GM21528 (cell line): Measurements from ENCODE around the gene TUBB4B.
A peak's percentile ranks its signal among the peaks of the same experiment; 100 is the strongest.

Experiments used
- ATAC-seq: cut with Tn5 transposase; IDR thresholded peaks from one replicate; pipeline ENCODE4 v1.9.1; 2021; ENCODE audit warnings: mild to moderate bottlenecking, moderate library complexity; ENCODE audit not compliant: unreplicated experiment, low FRiP score

TUBB4B gene

GRCh38 chr9:137267933-137268355, 26.9 kb downstream of the TUBB4B start:
- ATAC-seq = no peak

GRCh38 chr9:137268538-137269201, 27.6 kb downstream of the TUBB4B start:
- no peak for ATAC-seq

GRCh38 chr9:137269231-137269772, 28.2 kb downstream of the TUBB4B start:
- no peak for ATAC-seq

DNA sequence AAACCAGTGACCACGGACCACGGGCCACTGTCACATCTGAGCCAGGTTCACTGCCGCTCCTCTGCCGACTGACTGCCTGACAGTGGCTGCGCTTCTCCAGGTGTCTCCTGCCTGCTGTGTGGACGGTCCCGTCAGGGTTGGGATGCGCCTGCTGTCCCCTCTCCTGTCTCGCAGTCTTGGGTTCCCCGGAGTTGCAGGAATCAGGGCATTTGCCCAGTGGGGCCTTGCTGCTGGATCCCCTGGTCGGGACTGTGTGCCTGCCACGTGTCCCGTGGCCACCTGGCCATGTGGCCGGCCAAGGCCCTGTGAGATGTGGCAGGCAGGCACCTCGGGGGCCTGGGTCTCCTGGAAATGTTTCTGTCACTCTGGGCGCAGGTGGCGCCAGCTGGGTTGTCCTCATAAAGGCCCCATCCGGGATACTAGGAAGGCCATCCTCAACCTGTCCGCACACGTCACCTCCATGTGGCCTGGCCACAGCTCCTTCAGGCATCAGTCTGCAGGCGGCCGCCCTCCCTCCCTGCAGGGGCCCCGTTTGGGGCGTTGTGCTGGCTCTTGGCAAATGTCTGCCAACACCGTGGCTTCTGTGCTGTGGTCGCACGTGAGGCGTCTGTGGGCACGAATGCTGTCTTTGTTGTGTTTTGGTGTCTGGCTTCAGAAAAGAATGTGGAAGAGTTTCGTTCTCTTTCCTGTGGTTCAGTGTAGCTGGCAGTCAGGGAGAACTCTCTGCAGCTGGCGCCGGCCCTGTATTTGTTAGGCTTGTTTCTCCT, 30.0 kb downstream of the TUBB4B start:
- no peak for ATAC-seq

- ATAC-seq = no peak
Measured at GRCh38 chr9:137271696-137272076, 30.6 kb downstream of the TUBB4B start.

DNA sequence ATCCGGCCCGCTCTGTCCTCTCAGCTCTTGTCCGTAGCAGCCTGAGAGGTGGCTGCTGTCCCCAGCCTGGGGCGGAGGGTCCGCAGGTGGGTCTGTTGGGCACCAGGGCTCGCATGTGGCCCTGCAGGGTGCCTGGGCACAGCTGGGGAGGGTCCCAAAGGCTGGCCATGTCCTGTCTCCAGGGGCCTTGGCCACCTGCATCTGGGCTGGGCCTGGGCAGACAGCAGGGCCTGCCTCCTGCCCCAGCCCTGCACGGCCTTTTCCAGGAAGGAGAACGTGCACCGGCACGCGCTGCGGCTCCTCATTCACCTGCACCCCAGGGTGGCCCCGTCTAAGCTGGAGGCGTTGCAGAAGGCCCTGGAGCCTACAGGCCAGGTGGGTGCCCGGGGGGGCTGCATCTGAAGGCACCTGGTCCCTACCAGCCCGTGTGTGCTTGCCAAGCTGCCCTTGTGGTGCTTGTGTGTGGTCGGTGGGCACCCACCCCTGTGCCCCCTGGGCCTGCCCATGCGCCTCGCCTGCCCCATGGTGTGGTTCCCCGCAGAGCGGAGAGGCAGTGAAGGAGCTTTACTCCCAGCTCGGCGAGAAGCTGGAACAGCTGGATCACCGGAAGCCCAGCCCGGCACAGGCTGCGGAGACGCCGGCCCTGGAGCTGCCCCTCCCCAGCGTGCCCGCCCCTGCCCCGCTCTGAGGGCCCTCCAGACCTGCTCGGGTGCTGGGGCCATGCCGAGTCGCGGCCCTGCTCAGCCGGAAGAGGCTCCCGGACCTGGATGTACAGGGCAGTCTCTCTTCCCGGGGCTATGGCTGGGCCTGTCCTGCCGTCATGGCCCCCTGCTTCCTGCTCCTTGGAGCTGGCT, 31.4 kb downstream of the TUBB4B start:
- no peak for ATAC-seq

GRCh38 chr9:137273095-137273490, 32.0 kb downstream of the TUBB4B start:
- no peak for ATAC-seq

DNA sequence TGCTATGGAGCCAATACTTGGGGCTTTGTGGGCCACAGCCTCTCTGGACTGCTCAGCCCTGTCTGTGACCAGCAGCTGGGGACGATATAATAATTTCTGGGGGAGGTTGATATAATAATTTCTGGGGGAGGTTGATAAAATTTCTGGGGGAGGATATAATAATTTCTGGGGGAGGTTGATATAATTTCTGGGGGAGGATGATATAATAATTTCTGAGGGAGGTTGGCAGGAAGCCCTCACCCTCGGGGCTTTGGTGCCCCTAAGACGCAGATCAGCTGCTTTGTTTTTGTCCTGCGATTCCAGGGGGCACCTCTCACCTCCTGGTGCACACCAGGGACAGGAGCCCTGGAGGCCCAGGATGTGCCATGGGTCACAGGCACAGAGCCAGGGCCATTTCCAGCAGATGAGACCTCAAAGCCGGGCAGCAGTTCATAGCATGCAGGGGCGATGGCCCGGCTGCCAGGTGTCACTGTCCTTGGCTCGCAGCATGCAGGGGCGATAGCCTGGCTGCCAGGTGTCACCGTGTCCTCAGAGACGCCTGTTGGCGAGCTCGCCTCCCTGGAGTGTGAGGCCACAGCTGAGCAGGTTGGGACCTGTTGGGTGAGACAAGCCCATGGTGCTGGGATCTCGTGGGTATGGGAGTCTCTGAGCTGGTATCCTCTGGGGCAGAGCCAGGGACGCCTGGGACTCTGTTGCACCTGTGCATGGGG, 32.7 kb downstream of the TUBB4B start:
- no peak for ATAC-seq

- ATAC-seq = no peak
Measured at GRCh38 chr9:137275203-137275587, 34.1 kb downstream of the TUBB4B start.

- ATAC-seq = no peak
Measured at GRCh38 chr9:137275588-137276472, 34.7 kb downstream of the TUBB4B start.

- no peak for ATAC-seq
Measured at GRCh38 chr9:137276473-137277328, 35.6 kb downstream of the TUBB4B start.

DNA sequence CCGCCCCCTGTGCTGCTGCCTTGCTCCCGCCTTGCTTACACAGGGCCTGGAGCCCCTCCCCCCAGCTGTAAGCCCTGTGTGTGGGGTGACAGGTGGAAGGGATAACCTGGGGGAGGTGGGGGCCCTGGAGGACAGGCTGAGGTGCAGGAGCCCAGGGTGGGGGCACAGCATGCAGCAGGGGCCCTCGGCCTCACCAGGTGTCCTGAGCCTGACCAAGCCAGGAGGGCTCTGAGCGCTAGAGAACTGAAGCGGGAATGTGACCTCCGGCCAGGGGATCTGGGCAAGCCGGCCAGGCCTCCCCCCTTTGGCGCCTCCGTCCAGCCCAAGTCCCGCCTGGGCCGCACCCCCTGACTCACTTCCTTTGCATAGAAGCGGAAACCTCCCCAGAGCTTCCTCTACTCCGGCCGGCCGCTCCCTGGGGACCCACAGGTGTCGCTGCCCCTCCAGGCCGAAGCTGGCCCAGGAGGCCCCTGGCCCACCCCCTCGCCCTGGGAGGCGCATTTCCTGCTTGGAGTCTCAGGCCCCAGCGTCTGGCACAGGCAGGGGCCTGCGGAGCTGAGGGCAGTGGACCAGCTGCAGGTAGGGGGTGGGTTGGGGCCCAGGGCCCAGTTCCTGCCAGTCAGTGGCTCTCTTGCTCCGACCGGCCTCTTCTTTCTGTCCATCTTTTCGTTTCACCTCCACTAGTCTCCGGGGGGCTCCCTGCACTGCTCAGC, 36.4 kb downstream of the TUBB4B start, which contains the start of gene TOR4A:
Gene TOR4A, plus strand, starts transcription at position 398 of the 713 bp plus-strand sequence. CDS start 964 bp downstream, outside the sequence.
- ATAC-seq = peak; percentile 68

GRCh38 chr9:137278061-137278701, 37.1 kb downstream of the TUBB4B start:
- peak; percentile 10 for ATAC-seq

- no peak for ATAC-seq
Measured at GRCh38 chr9:137278721-137279711, 37.9 kb downstream of the TUBB4B start.

- ATAC-seq = no peak
Measured at GRCh38 chr9:137279741-137280473, 38.8 kb downstream of the TUBB4B start.
